Measurements from ENCODE around the gene HIRA.

DNA sequence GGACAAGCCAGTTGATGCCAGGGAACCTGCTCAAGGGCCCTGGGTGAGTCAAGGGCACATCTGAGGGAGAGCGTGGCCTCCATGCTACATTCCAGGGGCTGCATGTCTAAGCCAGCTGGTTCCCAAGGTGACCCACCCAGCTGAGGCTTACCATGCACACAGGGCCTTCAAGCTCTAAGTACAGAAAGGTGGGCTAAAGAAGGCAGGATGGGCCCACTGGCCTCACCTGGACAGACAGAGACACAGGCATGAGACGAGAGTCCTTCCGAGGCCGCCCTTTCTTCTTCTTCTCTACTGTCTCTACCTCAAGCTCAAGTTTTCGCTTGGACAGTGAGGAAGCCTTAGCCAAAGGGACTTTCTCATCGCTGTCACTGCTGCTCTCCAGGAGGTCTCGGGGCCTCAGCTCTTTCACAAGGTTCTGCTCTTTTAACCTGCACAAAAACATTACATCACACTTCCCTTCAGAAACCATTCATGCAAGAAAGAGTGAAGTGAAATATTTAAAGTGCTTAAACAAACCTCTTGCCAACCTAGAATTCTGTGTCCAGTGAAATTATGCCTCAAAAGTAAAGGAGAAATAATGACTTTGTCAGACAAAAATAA, 69.9 kb downstream of the HIRA start:
- TF ChIP-seq CTCF (IDR thresholded peaks at IDR 0.05) (no peak), POLR2A (IDR thresholded peaks at IDR 0.05) (no peak)
